AG04450 (cell line): Measurements from ENCODE around the gene MRI1. TPM values are rescaled to one million over a fixed set of nuclear protein-coding genes. Genes with fewer than 3 reads are reported as not detected.

Experiments
- CTCF ChIA-PET: fragments of 300-600, 350-600 bp; formaldehyde crosslinking; extraction: SDS; loops from one replicate; lab custom pipeline; 2022; ENCODE audit warnings: antibody characterized with exemption, inconsistent platforms; lab: Charles Lee
- POLR2A ChIA-PET: fragments of 350-600 bp; formaldehyde crosslinking; extraction: SDS; loops from one replicate; lab custom pipeline; 2021; ENCODE audit warnings: antibody characterized with exemption, inconsistent platforms; lab: Yijun Ruan, JAX
- DNase-seq: peaks from one replicate; pipeline ENCODE4 v3.0.0-alpha.2; 2011; ENCODE audit warnings: low read depth, low spot score
- H3K27ac ChIP-seq: one replicate; pipeline ENCODE4 v1.5.1; 2012; ENCODE audit warnings: low read depth, low read length, control low read depth
- H3K27me3 ChIP-seq: one replicate; pipeline ENCODE4 v1.6.0; 2012; ENCODE audit warnings: low read length; ENCODE audit not compliant: control insufficient read depth, insufficient read depth
- H3K4me3 ChIP-seq: 2 replicates; pipeline ENCODE4 v1.5.1; 2011; ENCODE audit warnings: mild to moderate bottlenecking, low read depth, low read length, control low read depth
- H3K9me3 ChIP-seq: 2 replicates; pipeline ENCODE4 v1.5.1; 2012; ENCODE audit warnings: low read length; ENCODE audit not compliant: control insufficient read depth, insufficient read depth
- CTCF ChIP-seq: IDR thresholded peaks from 2 replicates; pipeline ENCODE4 v1.5.1; 2011; ENCODE audit warnings: low read depth, low read length, control low read depth, inconsistent platforms
- polyA minus RNA-seq: library from RNA; depleted of rRNA, polyadenylated mRNA; stranded (reverse); fragments of >200 nt; gene quantifications from 2 replicates; pipeline ENCODE4 v1.2.3, GENCODE V29; 2011; rRNA and poly(A)+ RNA removed
- polyA plus RNA-seq: library from polyadenylated mRNA; depleted of rRNA; stranded (reverse); fragments of >200 nt; gene quantifications from 2 replicates; pipeline ENCODE4 v1.2.3, GENCODE V29; 2011; rRNA removed

The MRI1 gene
- 20.2 and 24.1 TPM in 2 replicates for polyA plus RNA-seq
- 15.7 and 19.7 TPM in 2 replicates for polyA minus RNA-seq

GRCh38 chr19:13764101-13764807 lies at the start of gene MRI1:
TSS of gene MRI1 (plus strand) at chr19:13764522. CDS start at chr19:13764589, 67 bp downstream.
- H3K9me3 ChIP-seq: no peaks in the 10 kb centered on the region; the same call in 1 of the 2 replicates
- peak within 1 kb of the TSS; percentile 57 for H3K27ac ChIP-seq
- no peak for TF ChIP-seq CTCF
- CTCF ChIA-PET: no interaction called here
- no peaks in the 10 kb centered on the region for H3K27me3 ChIP-seq
- H3K4me3 ChIP-seq: peak within 1 kb of the TSS; percentile 80
- DNase-seq: no peak
- POLR2A ChIA-PET: interaction anchor here (0.6 to 2.4 kb wide), 8 partner anchors 9 to 102 kb away, joined by 3 to 27 read pairs (median 5); partner anchors contain the start of genes C19orf53 and ZSWIM4

- no peak for TF ChIP-seq CTCF
- peak overlapping the region; percentile 57 for H3K27ac ChIP-seq
- H3K9me3 ChIP-seq: peaks cover 7% of the 10 kb centered on the region; the same call in 1 of the 2 replicates
- H3K4me3 ChIP-seq: no peak overlapping the region
- ChIA-PET CTCF (interaction anchor here (0.7 to 1.9 kb wide), 3 partner anchors 119 to 439 kb away, joined by 3 to 8 read pairs (median 5); no protein-coding TSS in a partner anchor), POLR2A (interaction anchor here (1.0 kb wide), 1 partner anchor 14 kb away, joined by 5 read pairs; no protein-coding TSS in a partner anchor)
- no peaks in the 10 kb centered on the region for H3K27me3 ChIP-seq
- peak; percentile 24 for DNase-seq
These were observed 47.1 kb upstream of the MRI1 start for GRCh38 chr19:13717194-13717643.

- Histone ChIP-seq H3K4me3 (no peak overlapping the region), H3K9me3 (peaks cover 5% of the 10 kb centered on the region; the same call in 1 of the 2 replicates), H3K27ac (no peak overlapping the region), H3K27me3 (no peaks in the 10 kb centered on the region)
- TF ChIP-seq CTCF: peak; percentile 49
- ChIA-PET CTCF (interaction anchor here (0.6 to 1.2 kb wide), 6 partner anchors 8 to 144 kb away, joined by 3 to 11 read pairs (median 4); no protein-coding TSS in a partner anchor), POLR2A (no interaction called here)
- DNase-seq: peak; percentile 36
These were observed 45.6 kb upstream of the MRI1 start for GRCh38 chr19:13718733-13719132.

- peaks cover 2% of the 10 kb centered on the region for H3K27me3 ChIP-seq
- DNase-seq: no peak
- TF ChIP-seq CTCF: no peak
- H3K9me3 ChIP-seq: no peaks in the 10 kb centered on the region
- no peak overlapping the region for H3K27ac ChIP-seq
- ChIA-PET POLR2A (no interaction called here), CTCF (interaction anchor here (0.7 to 2.6 kb wide), 12 partner anchors 9 to 444 kb away, joined by 3 to 59 read pairs (median 6); no protein-coding TSS in a partner anchor)
- no peak overlapping the region for H3K4me3 ChIP-seq
These were observed 42.2 kb upstream of the MRI1 start for GRCh38 chr19:13722146-13722545.

GRCh38 chr19:13723206-13723605 lies 41.1 kb upstream of the MRI1 start:
- ChIA-PET CTCF (no interaction called here), POLR2A (interaction anchor here (0.5 kb wide), 1 partner anchor 77 kb away, joined by 14 read pairs; no protein-coding TSS in a partner anchor)
- TF ChIP-seq CTCF: no peak
- no peak overlapping the region for H3K27ac ChIP-seq
- no peak for DNase-seq
- no peaks in the 10 kb centered on the region for H3K9me3 ChIP-seq
- H3K27me3 ChIP-seq: peaks cover 2% of the 10 kb centered on the region
- no peak overlapping the region for H3K4me3 ChIP-seq
